Measurements from ENCODE around the gene PLAA. TPM values are rescaled to one million over a fixed set of nuclear protein-coding genes. Genes with fewer than 3 reads are reported as not detected.
A peak's percentile ranks its signal among the peaks of the same experiment; 100 is the strongest.
"Not testable (repeated sequence)": the region's sequence is repeated elsewhere in the genome, so short reads cannot be mapped to it uniquely, and the experiment has no call there.

Gene PLAA
- total RNA-seq, 1 donor from 2014 or later = 23.1 TPM

- intact Hi-C loops (cut with DNase I) = no loop called here
- no peak for TF ChIP-seq CTCF (IDR thresholded peaks at IDR 0.05)
- H3K4me1 ChIP-seq = no peaks in the 10 kb centered on the region
- H3K27ac ChIP-seq = no peak overlapping the region
- H3K4me3 ChIP-seq = no peak overlapping the region
- H3K27me3 ChIP-seq (ENCODE audit: low read depth) = no peaks in the 10 kb centered on the region
- peaks cover 5% of the 10 kb centered on the region for H3K9me3 ChIP-seq
- ATAC-seq (no peak), DNase-seq (no peak)
- H3K36me3 ChIP-seq = peaks cover 57% of the 10 kb centered on the region
Measured at GRCh38 chr9:26882154-26882553, 64.9 kb downstream of the PLAA start.

GRCh38 chr9:26880262-26880661 is 66.8 kb downstream of the PLAA start:
- H3K27ac ChIP-seq = no peak overlapping the region
- H3K27me3 ChIP-seq (ENCODE audit: low read depth) = no peaks in the 10 kb centered on the region
- intact Hi-C loops (cut with DNase I) = no loop called here
- H3K4me1 ChIP-seq = no peaks in the 10 kb centered on the region
- DNase-seq (no peak), ATAC-seq (no peak)
- H3K36me3 ChIP-seq = peaks cover 48% of the 10 kb centered on the region
- TF ChIP-seq CTCF (IDR thresholded peaks at IDR 0.05) = no peak
- H3K4me3 ChIP-seq = no peak overlapping the region
- H3K9me3 ChIP-seq = peaks cover 5% of the 10 kb centered on the region

GRCh38 chr9:26875155-26875554 is 71.9 kb downstream of the PLAA start:
- intact Hi-C loops (cut with DNase I); H3K4me1 ChIP-seq; DNase-seq; ATAC-seq; H3K4me3 ChIP-seq; H3K27ac ChIP-seq; H3K27me3 ChIP-seq (ENCODE audit: low read depth); H3K9me3 ChIP-seq: not testable (repeated sequence)
- H3K36me3 ChIP-seq = peaks cover 17% of the 10 kb centered on the region

- no peaks in the 10 kb centered on the region for H3K9me3 ChIP-seq
- no peak overlapping the region for H3K27ac ChIP-seq
- no peaks in the 10 kb centered on the region for H3K4me1 ChIP-seq
- intact Hi-C loops (cut with DNase I) = no loop called here
- H3K27me3 ChIP-seq (ENCODE audit: low read depth) = no peaks in the 10 kb centered on the region
- TF ChIP-seq CTCF (IDR thresholded peaks at IDR 0.05) = no peak
- DNase-seq = no peak
- no peak for ATAC-seq
- H3K4me3 ChIP-seq = no peak overlapping the region
- H3K36me3 ChIP-seq = peaks cover 9% of the 10 kb centered on the region
Measured at GRCh38 chr9:26870292-26870691, 76.8 kb downstream of the PLAA start.

- peak; percentile 16 for TF ChIP-seq CTCF (IDR thresholded peaks at IDR 0.05)
- ATAC-seq = no peak
- intact Hi-C loops (cut with DNase I) = no loop called here
Measured at GRCh38 chr9:26863074-26863473, 84.0 kb downstream of the PLAA start.

GRCh38 chr9:26856413-26857032 is 90.5 kb downstream of the PLAA start:
- Histone ChIP-seq H3K36me3 (peaks cover 63% of the 10 kb centered on the region), H3K27me3 (ENCODE audit: low read depth) (no peaks in the 10 kb centered on the region), H3K9me3 (no peaks in the 10 kb centered on the region), H3K27ac (no peak overlapping the region), H3K4me1 (no peaks in the 10 kb centered on the region), H3K4me3 (no peak overlapping the region)
- no peak for ATAC-seq
- no peak for DNase-seq
- intact Hi-C loops (cut with DNase I) = no loop called here
- peak; percentile 36 for TF ChIP-seq CTCF (IDR thresholded peaks at IDR 0.05)

More at GRCh38 chr9:26863074-26863473, 84.0 kb downstream of the PLAA start:
- Histone ChIP-seq H3K36me3 (peaks cover 35% of the 10 kb centered on the region), H3K27me3 (ENCODE audit: low read depth) (no peaks in the 10 kb centered on the region), H3K4me3 (no peak overlapping the region), H3K4me1 (no peaks in the 10 kb centered on the region), H3K9me3 (no peaks in the 10 kb centered on the region), H3K27ac (no peak overlapping the region)
- DNase-seq = no peak

Other genes with a start within 250 kb of the PLAA start
- 13.3 TPM for gene CAAP1, start 54.4 kb downstream of the PLAA start, total RNA-seq
- 15.6 TPM for gene IFT74, start 9.2 kb upstream of the PLAA start, total RNA-seq
- gene LRRC19, start 58.4 kb upstream of the PLAA start, total RNA-seq = 0.27 TPM
- gene TEK, start 162.0 kb upstream of the PLAA start, total RNA-seq = 56.3 TPM

Measured in lower lobe of right lung (tissue), 2 donors.